Measurements from ENCODE around the gene MYL7. TPM values are rescaled to one million over a fixed set of nuclear protein-coding genes. Genes with fewer than 3 reads are reported as not detected.

Gene MYL7
- total RNA-seq, 1 donor from 2014 or later = 0.82 TPM

DNA sequence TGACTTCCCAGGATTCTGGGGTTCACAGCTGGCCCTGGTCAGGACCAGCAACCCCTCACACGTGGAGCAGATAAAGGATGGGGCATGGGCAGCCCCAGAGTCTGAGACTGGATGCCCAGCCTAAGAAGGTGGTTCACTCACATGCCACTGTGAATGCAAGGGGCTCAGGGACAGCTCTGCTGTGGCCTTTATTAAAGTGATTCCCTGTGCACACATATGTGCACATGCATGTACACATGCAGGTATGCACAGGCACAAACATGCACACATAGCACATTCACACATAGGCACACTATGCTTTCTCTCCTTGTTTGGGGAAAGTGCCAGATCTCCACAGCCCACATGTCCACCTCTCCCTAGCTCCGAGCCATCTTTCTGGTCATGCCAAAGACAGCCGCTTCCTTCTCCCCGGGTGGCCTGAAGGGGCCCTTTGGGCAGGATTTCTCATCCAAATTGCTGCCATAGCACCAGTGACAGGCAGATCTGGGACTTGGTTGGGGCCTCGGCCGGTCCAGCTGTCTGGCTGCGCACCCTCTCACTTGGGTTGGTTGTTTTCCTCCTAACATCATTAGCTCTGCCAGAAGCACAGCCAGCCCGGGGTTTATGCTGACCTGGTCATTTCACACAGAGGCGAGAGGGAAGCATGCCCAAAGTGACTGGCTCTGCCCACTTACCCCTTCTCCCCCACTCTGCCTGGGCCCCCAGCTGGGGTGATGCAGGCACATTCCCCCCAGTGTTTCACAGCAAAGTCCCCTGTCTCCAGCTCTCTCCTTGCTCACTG, 46.7 kb upstream of the MYL7 start:
- no peak for DNase-seq (ENCODE audit: low spot score)
- Mint-ChIP-seq H3K9me3 (ENCODE audit: unreplicated experiment) (no peaks in the 10 kb centered on the region), H3K27ac (ENCODE audit: unreplicated experiment) (no peak overlapping the region), H3K4me3 (ENCODE audit: unreplicated experiment) (no peak overlapping the region), H3K36me3 (ENCODE audit: low read depth, unreplicated experiment) (no peaks in the 10 kb centered on the region), H3K27me3 (ENCODE audit: unreplicated experiment) (peaks cover 6% of the 10 kb centered on the region), H3K4me1 (ENCODE audit: unreplicated experiment) (peaks cover 2% of the 10 kb centered on the region)
- TF ChIP-seq, protein P1, sequence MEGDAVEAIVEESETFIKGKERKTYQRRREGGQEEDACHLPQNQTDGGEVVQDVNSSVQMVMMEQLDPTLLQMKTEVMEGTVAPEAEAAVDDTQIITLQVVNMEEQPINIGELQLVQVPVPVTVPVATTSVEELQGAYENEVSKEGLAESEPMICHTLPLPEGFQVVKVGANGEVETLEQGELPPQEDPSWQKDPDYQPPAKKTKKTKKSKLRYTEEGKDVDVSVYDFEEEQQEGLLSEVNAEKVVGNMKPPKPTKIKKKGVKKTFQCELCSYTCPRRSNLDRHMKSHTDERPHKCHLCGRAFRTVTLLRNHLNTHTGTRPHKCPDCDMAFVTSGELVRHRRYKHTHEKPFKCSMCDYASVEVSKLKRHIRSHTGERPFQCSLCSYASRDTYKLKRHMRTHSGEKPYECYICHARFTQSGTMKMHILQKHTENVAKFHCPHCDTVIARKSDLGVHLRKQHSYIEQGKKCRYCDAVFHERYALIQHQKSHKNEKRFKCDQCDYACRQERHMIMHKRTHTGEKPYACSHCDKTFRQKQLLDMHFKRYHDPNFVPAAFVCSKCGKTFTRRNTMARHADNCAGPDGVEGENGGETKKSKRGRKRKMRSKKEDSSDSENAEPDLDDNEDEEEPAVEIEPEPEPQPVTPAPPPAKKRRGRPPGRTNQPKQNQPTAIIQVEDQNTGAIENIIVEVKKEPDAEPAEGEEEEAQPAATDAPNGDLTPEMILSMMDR (IDR thresholded peaks at IDR 0.05; ENCODE audit: unreplicated experiment) = no peak

GRCh38 chr7:44186736-44187135, 45.6 kb upstream of the MYL7 start:
- H3K4me3 Mint-ChIP-seq (ENCODE audit: unreplicated experiment) = no peak overlapping the region
- peaks cover 2% of the 10 kb centered on the region for H3K4me1 Mint-ChIP-seq (ENCODE audit: unreplicated experiment)
- TF ChIP-seq, protein P1 (IDR thresholded peaks at IDR 0.05; ENCODE audit: unreplicated experiment) = no peak
- peaks cover 8% of the 10 kb centered on the region for H3K27me3 Mint-ChIP-seq (ENCODE audit: unreplicated experiment)
- no peaks in the 10 kb centered on the region for H3K36me3 Mint-ChIP-seq (ENCODE audit: low read depth, unreplicated experiment)
- no peak for DNase-seq (ENCODE audit: low spot score)
- no peak overlapping the region for H3K27ac Mint-ChIP-seq (ENCODE audit: unreplicated experiment)
- no peaks in the 10 kb centered on the region for H3K9me3 Mint-ChIP-seq (ENCODE audit: unreplicated experiment)

GRCh38 chr7:44185729-44186128, 44.6 kb upstream of the MYL7 start:
- TF ChIP-seq, protein P1 (IDR thresholded peaks at IDR 0.05; ENCODE audit: unreplicated experiment) = no peak
- no peak for DNase-seq (ENCODE audit: low spot score)
- Mint-ChIP-seq H3K9me3 (ENCODE audit: unreplicated experiment) (no peaks in the 10 kb centered on the region), H3K4me3 (ENCODE audit: unreplicated experiment) (no peak overlapping the region), H3K4me1 (ENCODE audit: unreplicated experiment) (peaks cover 2% of the 10 kb centered on the region), H3K36me3 (ENCODE audit: low read depth, unreplicated experiment) (no peaks in the 10 kb centered on the region), H3K27me3 (ENCODE audit: unreplicated experiment) (peaks cover 8% of the 10 kb centered on the region), H3K27ac (ENCODE audit: unreplicated experiment) (no peak overlapping the region)

GRCh38 chr7:44184873-44185446, 43.8 kb upstream of the MYL7 start:
- H3K9me3 Mint-ChIP-seq (ENCODE audit: unreplicated experiment) = no peaks in the 10 kb centered on the region
- DNase-seq (ENCODE audit: low spot score) = no peak
- peaks cover 8% of the 10 kb centered on the region for H3K27me3 Mint-ChIP-seq (ENCODE audit: unreplicated experiment)
- peaks cover 2% of the 10 kb centered on the region for H3K4me1 Mint-ChIP-seq (ENCODE audit: unreplicated experiment)
- H3K4me3 Mint-ChIP-seq (ENCODE audit: unreplicated experiment) = no peak overlapping the region
- TF ChIP-seq, protein P1 (IDR thresholded peaks at IDR 0.05; ENCODE audit: unreplicated experiment) = no peak
- H3K27ac Mint-ChIP-seq (ENCODE audit: unreplicated experiment) = no peak overlapping the region
- H3K36me3 Mint-ChIP-seq (ENCODE audit: low read depth, unreplicated experiment) = no peaks in the 10 kb centered on the region

GRCh38 chr7:44184206-44184872, 43.2 kb upstream of the MYL7 start:
- Mint-ChIP-seq H3K27me3 (ENCODE audit: unreplicated experiment) (peaks cover 10% of the 10 kb centered on the region), H3K27ac (ENCODE audit: unreplicated experiment) (no peak overlapping the region), H3K4me1 (ENCODE audit: unreplicated experiment) (peaks cover 2% of the 10 kb centered on the region), H3K9me3 (ENCODE audit: unreplicated experiment) (no peaks in the 10 kb centered on the region), H3K4me3 (ENCODE audit: unreplicated experiment) (no peak overlapping the region), H3K36me3 (ENCODE audit: low read depth, unreplicated experiment) (no peaks in the 10 kb centered on the region)
- DNase-seq (ENCODE audit: low spot score) = no peak
- TF ChIP-seq, protein P1 (IDR thresholded peaks at IDR 0.05; ENCODE audit: unreplicated experiment) = no peak
